ENCODE measurements around the gene PRKAB2. TPM values are rescaled to one million over a fixed set of nuclear protein-coding genes. Genes with fewer than 3 reads are reported as not detected.

Gene PRKAB2
- total RNA-seq, 4 donors from 2014 or later, result 11.4 to 20.4 (median 15.8) TPM

DNA sequence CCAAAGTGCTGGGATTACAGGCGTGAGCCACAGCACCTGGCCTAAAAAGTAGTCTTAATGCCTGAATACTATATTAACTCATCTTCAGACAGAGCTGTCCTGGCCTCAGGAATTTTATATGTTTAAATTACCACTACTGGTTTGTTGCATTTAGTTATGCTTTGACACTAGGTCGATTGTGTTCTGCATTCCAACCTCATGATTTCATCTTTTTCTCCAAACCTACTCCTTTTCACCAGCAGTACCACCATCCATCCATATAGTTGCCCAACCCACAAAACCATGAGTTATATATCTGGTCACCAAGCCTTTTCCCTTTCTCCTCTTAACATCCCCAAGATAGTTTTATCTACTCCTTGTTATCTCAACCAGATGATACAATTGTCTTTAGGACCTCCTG lies 30.3 kb upstream of the PRKAB2 start:
- TF ChIP-seq, protein P1, sequence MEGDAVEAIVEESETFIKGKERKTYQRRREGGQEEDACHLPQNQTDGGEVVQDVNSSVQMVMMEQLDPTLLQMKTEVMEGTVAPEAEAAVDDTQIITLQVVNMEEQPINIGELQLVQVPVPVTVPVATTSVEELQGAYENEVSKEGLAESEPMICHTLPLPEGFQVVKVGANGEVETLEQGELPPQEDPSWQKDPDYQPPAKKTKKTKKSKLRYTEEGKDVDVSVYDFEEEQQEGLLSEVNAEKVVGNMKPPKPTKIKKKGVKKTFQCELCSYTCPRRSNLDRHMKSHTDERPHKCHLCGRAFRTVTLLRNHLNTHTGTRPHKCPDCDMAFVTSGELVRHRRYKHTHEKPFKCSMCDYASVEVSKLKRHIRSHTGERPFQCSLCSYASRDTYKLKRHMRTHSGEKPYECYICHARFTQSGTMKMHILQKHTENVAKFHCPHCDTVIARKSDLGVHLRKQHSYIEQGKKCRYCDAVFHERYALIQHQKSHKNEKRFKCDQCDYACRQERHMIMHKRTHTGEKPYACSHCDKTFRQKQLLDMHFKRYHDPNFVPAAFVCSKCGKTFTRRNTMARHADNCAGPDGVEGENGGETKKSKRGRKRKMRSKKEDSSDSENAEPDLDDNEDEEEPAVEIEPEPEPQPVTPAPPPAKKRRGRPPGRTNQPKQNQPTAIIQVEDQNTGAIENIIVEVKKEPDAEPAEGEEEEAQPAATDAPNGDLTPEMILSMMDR (IDR thresholded peaks at IDR 0.05; ENCODE audit: low read depth), result no peak

DNA sequence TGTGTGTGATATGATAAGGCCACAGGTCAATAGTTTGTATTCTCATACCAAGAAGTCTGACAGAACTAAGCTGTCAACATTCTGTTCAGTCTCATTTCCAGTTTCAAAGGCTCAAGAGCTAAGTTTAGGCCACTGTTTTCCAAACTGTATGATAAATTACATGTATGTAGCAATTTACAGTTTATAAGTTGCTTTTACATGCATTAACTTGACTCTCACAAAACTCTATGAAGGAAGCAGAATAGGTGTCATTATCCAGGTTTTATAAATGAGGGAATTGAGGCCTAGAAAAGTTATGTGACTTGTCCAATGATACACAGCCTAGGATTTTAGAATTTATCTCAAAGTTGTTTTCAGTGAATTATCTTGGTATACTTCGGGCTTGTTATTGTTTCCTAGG lies 29.5 kb upstream of the PRKAB2 start:
- TF ChIP-seq, protein P1 (IDR thresholded peaks at IDR 0.05; ENCODE audit: low read depth), result no peak

DNA sequence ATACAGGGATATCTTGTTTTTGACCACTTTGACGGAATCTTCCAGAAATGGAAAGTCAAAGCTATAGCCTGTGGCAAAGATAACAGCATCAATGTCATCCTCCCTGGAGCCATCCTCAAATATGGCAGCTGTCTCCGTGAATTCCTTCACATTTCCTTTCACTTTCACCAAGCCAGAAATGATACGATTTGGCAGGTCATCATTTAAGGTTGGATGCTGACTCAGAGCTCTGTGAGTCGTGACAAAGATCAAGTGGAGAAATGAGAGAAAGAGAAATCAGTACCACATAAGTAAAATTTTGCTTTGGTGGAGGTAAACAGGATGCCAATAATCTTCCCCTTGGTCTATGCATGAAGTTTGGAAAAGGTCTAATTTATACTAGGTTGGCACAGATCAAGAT lies 29.0 kb upstream of the PRKAB2 start:
- TF ChIP-seq, protein P1 (IDR thresholded peaks at IDR 0.05; ENCODE audit: low read depth), result no peak

DNA sequence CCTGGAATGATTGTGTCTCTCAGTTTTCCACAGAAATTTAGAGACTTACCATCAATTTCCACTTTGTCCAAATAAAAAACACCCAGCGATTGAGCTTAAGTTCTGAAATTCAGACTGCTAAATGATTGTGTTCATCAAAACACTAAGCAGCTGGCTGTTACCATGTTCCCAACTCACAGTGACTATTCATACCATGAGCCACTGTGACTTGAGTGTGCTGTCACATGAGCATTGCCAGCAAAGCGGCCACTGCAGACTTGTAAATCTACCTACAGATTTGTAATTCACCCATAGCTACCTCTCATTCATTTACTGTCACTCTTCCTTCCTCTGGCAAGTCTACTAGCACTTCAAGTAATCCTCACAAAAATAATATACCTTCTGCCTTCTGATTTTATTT lies 17.2 kb upstream of the PRKAB2 start:
- TF ChIP-seq, protein P1 (IDR thresholded peaks at IDR 0.05; ENCODE audit: low read depth), result no peak

DNA sequence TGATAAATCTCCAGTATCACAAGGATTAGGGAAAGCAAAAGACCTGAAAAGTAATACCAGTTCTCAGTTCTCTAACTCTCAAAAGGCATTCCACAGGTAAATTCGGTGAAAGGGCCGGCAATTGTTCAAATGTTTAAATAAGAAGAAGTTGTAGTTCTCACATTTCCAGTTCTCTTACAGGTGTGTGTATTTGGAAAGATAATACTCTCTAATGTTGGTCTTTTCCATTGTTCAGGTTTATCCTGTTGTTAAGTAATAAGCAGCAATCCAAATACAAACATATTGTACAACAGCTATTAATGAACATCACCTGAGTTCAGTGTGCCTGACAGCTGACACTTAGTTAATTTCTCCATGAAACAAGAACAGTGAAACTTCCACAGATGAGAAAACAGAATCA lies 13.2 kb upstream of the PRKAB2 start:
- TF ChIP-seq, protein P1 (IDR thresholded peaks at IDR 0.05; ENCODE audit: low read depth), result no peak

DNA sequence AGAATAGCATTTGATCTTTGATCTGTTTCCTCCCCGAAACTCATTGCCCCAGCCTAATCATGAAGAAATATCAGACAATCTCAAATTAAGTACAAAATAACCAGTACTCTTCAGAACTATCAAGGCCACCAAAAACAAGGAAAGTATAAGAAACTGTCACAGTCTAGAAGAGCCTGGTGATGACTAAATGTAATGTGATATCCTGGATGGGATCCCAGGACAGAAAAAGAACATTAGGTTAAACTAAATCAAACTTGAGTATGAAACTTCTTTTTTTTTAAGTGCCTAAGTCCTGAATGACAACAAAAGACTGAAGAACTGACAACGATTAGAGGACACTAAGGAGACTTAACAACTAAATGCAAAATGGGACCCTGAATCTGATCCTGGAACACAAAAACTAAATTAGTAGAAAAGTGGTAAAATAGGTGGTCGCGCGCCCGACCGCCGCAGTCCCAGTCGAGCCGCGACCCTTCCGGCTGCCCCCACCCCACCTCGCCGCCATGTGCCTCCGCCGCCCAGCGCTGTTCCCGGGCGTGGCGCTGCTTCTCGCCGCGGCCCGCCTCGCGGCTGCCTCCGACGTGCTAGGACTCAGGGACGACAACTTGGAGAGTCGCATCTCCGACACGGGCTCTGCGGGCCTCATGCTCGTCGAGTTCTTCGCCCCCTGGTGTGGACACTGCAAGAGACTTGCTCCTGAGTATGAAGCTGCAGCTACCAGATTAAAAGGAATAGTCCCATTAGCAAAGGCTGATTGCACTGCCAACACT lies 5.5 kb upstream of the PRKAB2 start:
- TF ChIP-seq, protein P1 (IDR thresholded peaks at IDR 0.05; ENCODE audit: low read depth), result no peak

DNA sequence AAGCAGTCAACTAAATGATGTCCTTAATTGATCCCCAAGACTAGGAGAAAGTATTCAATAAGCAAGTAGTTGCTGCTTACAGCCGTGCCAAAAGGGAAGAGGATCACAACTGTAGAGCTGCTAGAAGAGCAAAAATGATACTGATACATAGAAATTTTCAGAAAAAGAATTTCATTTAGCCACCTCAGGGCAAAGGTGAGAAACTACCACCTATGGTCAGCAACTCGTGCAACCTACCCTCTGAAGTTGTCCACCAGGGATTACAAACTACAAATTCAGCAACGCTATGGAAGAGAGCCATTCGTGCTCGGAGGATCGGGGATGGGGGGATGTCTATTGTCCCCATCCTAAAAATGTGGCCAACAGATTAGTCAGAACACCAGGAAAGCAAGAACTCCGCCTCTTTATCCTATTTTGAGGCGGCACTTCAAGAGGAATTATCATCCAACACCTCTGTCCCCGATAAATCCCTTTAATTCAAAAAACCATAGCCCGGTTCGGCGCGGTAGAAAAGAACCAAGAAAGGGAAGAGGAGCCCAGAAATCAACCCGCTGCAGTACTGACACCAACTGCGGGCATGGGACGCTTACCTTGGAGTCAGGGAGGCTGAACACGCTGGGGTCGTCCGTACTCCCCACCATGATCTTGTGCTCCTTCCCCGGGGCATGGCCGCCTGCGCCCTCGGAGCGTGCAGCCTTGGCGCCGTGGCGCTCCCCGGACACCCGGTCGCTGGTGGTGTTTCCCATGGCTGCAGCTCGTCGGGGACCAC lies 687 bp downstream of the PRKAB2 start:
- TF ChIP-seq, protein P1 (IDR thresholded peaks at IDR 0.05; ENCODE audit: low read depth), result no peak
